GM18867 (cell line): ENCODE results near the gene SCAPER.
"Not testable (repeated sequence)": the region's sequence is repeated elsewhere in the genome, so short reads cannot be mapped to it uniquely, and the experiment has no call there.

Source experiments
- ATAC-seq: cut with Tn5 transposase; IDR thresholded peaks from one replicate; pipeline ENCODE4 v1.9.1; 2021; ENCODE audit warnings: mild to moderate bottlenecking, moderate library complexity; ENCODE audit not compliant: unreplicated experiment

Gene SCAPER

GRCh38 chr15:76687592-76687991 is 217.5 kb downstream of the SCAPER start:
- ATAC-seq, result not testable (repeated sequence)

GRCh38 chr15:76684002-76684401 is 221.1 kb downstream of the SCAPER start:
- no peak for ATAC-seq

GRCh38 chr15:76682833-76683232 is 222.3 kb downstream of the SCAPER start:
- no peak for ATAC-seq

- ATAC-seq, result no peak
Measured at GRCh38 chr15:76682259-76682658, 222.9 kb downstream of the SCAPER start.

GRCh38 chr15:76678766-76679165 is 226.4 kb downstream of the SCAPER start:
- ATAC-seq, result no peak

GRCh38 chr15:76674883-76675282 is 230.3 kb downstream of the SCAPER start:
- ATAC-seq, result no peak

- no peak for ATAC-seq
Measured at GRCh38 chr15:76669521-76670207, 235.5 kb downstream of the SCAPER start.

GRCh38 chr15:76668900-76669299 is 236.2 kb downstream of the SCAPER start:
- ATAC-seq, result no peak

GRCh38 chr15:76667943-76668715 is 237.0 kb downstream of the SCAPER start:
- no peak for ATAC-seq

GRCh38 chr15:76664895-76665294 is 240.2 kb downstream of the SCAPER start:
- ATAC-seq, result no peak

- ATAC-seq, result no peak
Measured at GRCh38 chr15:76664411-76664810, 240.7 kb downstream of the SCAPER start.

- ATAC-seq, result no peak
Measured at GRCh38 chr15:76663529-76663928, 241.6 kb downstream of the SCAPER start.

- ATAC-seq, result no peak
Measured at GRCh38 chr15:76648732-76649444, 256.3 kb downstream of the SCAPER start.

- ATAC-seq, result no peak
Measured at GRCh38 chr15:76647612-76648011, 257.5 kb downstream of the SCAPER start.

GRCh38 chr15:76644646-76645045 is 260.5 kb downstream of the SCAPER start:
- no peak for ATAC-seq

- ATAC-seq, result no peak
Measured at GRCh38 chr15:76642671-76643070, 262.5 kb downstream of the SCAPER start.

GRCh38 chr15:76637166-76637565 is 268.0 kb downstream of the SCAPER start:
- ATAC-seq, result no peak

- ATAC-seq, result no peak
Measured at GRCh38 chr15:76636059-76636458, 269.1 kb downstream of the SCAPER start.

GRCh38 chr15:76626611-76627010 is 278.5 kb downstream of the SCAPER start:
- no peak for ATAC-seq

GRCh38 chr15:76625267-76625666 is 279.9 kb downstream of the SCAPER start:
- ATAC-seq, result no peak

- no peak for ATAC-seq
Measured at GRCh38 chr15:76614725-76615124, 290.4 kb downstream of the SCAPER start.
